ENCODE measurements around the gene FADS6. TPM values are rescaled to one million over a fixed set of nuclear protein-coding genes. Genes with fewer than 3 reads are reported as not detected.

Gene FADS6
- polyA plus RNA-seq, 3 donors, result not detected

- no peak for DNase-seq
- peak overlapping the region in 1 of 3 experiments; percentile 46 for H3K4me3 ChIP-seq (replicated peaks in 1 of 3; ENCODE audit: low read depth in 2 of 3, low read length in 3 of 3)
- peaks cover 50 to 66% (median 64%) of the 10 kb centered on the region in 3 donors for H3K27me3 Mint-ChIP-seq (ENCODE audit: low read depth in 3 of 3)
Measured at GRCh38 chr17:74861662-74862107, 31.7 kb downstream of the FADS6 start.

More at GRCh38 chr17:74861662-74862107, 31.7 kb downstream of the FADS6 start:
- Mint-ChIP-seq H3K27ac (peak overlapping the region in 1 of 7 donors; percentile 61), H3K36me3 (peaks cover 16 to 18% of the 10 kb centered on the region in 2 donors), H3K4me1 (peaks cover 27% of the 10 kb centered on the region), H3K9me3 (peaks cover 0 to 28% (median 8%) of the 10 kb centered on the region in 7 donors), H3K4me3 (peak overlapping the region; percentile 65 to 87)
- Histone ChIP-seq H4K20me1 (ENCODE audit: insufficient read depth, low read length) (no peaks in the 10 kb centered on the region), H3K9ac (ENCODE audit: insufficient read depth, low read length, poor library complexity, severe bottlenecking) (no peak overlapping the region), H3K36me3 (replicated peaks in 1 of 2; ENCODE audit: control insufficient read depth in 1 of 2, insufficient read depth in 2 of 2, low read length in 2 of 2) (no peaks in the 10 kb centered on the region), H3K79me2 (ENCODE audit: insufficient read depth, low read length) (no peaks in the 10 kb centered on the region), H2AFZ (ENCODE audit: insufficient read depth, low read depth, low read length, poor library complexity, severe bottlenecking) (peak overlapping the region; percentile 15), H3K9me3 (replicated peaks in 1 of 2; ENCODE audit: control insufficient read depth in 1 of 2, insufficient read depth in 1 of 2, low read length in 2 of 2) (peaks cover 0 to 10% of the 10 kb centered on the region in 2 donors), H3K27ac (ENCODE audit: low read depth in 1 of 2, low read length in 2 of 2) (no peak overlapping the region), H3K27me3 (ENCODE audit: control insufficient read depth in 2 of 2, insufficient read depth in 2 of 2, low read length in 2 of 2) (peaks cover 38 to 58% of the 10 kb centered on the region in 2 donors), H3K4me2 (replicated peaks; ENCODE audit: extremely low read depth, low read length, poor library complexity, severe bottlenecking) (peak overlapping the region; percentile 47), H3K4me1 (ENCODE audit: control insufficient read depth in 1 of 2, insufficient read depth in 2 of 2, low read length in 2 of 2) (peaks cover 23 to 31% of the 10 kb centered on the region in 2 donors)
- intact Hi-C loops (cut with micrococcal nuclease), result loop anchor here (1.0 to 10.0 kb wide), 6 partner anchors 69 to 487 kb away; no protein-coding TSS in a partner anchor
- no peak for TF ChIP-seq CTCF (IDR thresholded peaks at IDR 0.05)
- 2% methylated on average over 35 of the region's 36 CpGs for WGBS (ENCODE audit: insufficient coverage)

All from CD14-positive monocyte (primary cell).